A673 (cell line): Measurements from ENCODE around the gene PHACTR3. TPM values are rescaled to one million over a fixed set of nuclear protein-coding genes. Genes with fewer than 3 reads are reported as not detected.

ENCODE experiments used
- BruUV-seq: library from RNA; stranded (reverse); fragments of 400-500 nt; replicated peaks from 2 replicates; lab custom pipeline; 2021; lab: Mats Ljungman, UMichigan
- CTCF ChIA-PET: fragments of 300-600 bp; sonication (Branson Sonifier 250); formaldehyde crosslinking; loops from one replicate; lab custom pipeline; 2022; ENCODE audit warnings: antibody characterized with exemption; lab: Charles Lee
- POLR2A ChIA-PET: fragments of 300-600 bp; sonication (Branson Sonifier 250); formaldehyde crosslinking; loops from one replicate; lab custom pipeline; 2022; ENCODE audit warnings: antibody characterized with exemption; ENCODE audit not compliant: low non-redundant PET; lab: Charles Lee
- DNase-seq: peaks from one replicate; pipeline ENCODE4 v3.0.0-alpha.2; 2015; ENCODE audit warnings: low spot score
- H3K27ac ChIP-seq: fragments of 200-600 bp; sonication (generic); 2 replicates; pipeline ENCODE4 v1.5.1; 2016; ENCODE audit warnings: mixed run types, low read depth, mild to moderate bottlenecking, mixed read lengths, antibody characterized with exemption, low read length; ENCODE audit not compliant: poor library complexity, severe bottlenecking
- H3K27me3 ChIP-seq: fragments of 200-600 bp; sonication (generic); replicated peaks from 2 replicates; pipeline ENCODE4 v1.6.1; 2017; ENCODE audit warnings: mixed run types, low read depth, mild to moderate bottlenecking, mixed read lengths, antibody characterized with exemption, low read length; ENCODE audit not compliant: insufficient read depth, poor library complexity
- H3K36me3 ChIP-seq: fragments of 200-600 bp; sonication (generic); 2 replicates; pipeline ENCODE4 v1.6.1; 2016; ENCODE audit warnings: mixed run types, mild to moderate bottlenecking, mixed read lengths, antibody characterized with exemption, low read length; ENCODE audit not compliant: insufficient read depth, poor library complexity, severe bottlenecking
- H3K4me1 ChIP-seq: fragments of 200-600 bp; sonication (generic); 2 replicates; pipeline ENCODE4 v1.6.1; 2017; ENCODE audit warnings: mixed run types, mild to moderate bottlenecking, mixed read lengths, antibody characterized with exemption, low read length; ENCODE audit not compliant: insufficient read depth, poor library complexity, severe bottlenecking
- H3K4me3 ChIP-seq: fragments of 200-600 bp; sonication (generic); 2 replicates; pipeline ENCODE4 v1.5.1; 2016; ENCODE audit warnings: low read depth, mixed run types, mild to moderate bottlenecking, mixed read lengths, low read length; ENCODE audit not compliant: poor library complexity, severe bottlenecking
- H3K9me3 ChIP-seq: fragments of 200-600 bp; sonication (generic); 2 replicates; pipeline ENCODE4 v1.6.1; 2016; ENCODE audit warnings: mixed run types, low read depth, mild to moderate bottlenecking, mixed read lengths, antibody characterized with exemption, low read length; ENCODE audit not compliant: poor library complexity, severe bottlenecking
- CTCF ChIP-seq: fragments of 300-800, 200-600 bp; sonication (generic); conservative IDR thresholded peaks from 2 replicates; pipeline ENCODE4 v1.5.1; 2017; ENCODE audit warnings: low read depth, mild to moderate bottlenecking, antibody characterized with exemption, low read length, moderate library complexity, mixed read lengths
- EZH2 ChIP-seq: fragments of 200-600 bp; sonication (generic); IDR thresholded peaks from 2 replicates; pipeline ENCODE4 v1.6.1; 2017; ENCODE audit warnings: borderline replicate concordance, low read depth, mild to moderate bottlenecking, mixed read lengths, antibody characterized with exemption, low read length; ENCODE audit not compliant: poor library complexity, severe bottlenecking
- intact Hi-C: fragments of 100-400 bp; cut with micrococcal nuclease; formaldehyde crosslinking; loops from one replicate; pipeline ENCODE4 v1.10.0; 2022; ENCODE audit not compliant: unreplicated experiment
- total RNA-seq: library from RNA; stranded (reverse); gene quantifications from 2 replicates; pipeline ENCODE4 v1.2.3, GENCODE V29; 2021

PHACTR3 gene
- total RNA-seq, 1 experiment from 2014 or later = 0.17 TPM

DNA sequence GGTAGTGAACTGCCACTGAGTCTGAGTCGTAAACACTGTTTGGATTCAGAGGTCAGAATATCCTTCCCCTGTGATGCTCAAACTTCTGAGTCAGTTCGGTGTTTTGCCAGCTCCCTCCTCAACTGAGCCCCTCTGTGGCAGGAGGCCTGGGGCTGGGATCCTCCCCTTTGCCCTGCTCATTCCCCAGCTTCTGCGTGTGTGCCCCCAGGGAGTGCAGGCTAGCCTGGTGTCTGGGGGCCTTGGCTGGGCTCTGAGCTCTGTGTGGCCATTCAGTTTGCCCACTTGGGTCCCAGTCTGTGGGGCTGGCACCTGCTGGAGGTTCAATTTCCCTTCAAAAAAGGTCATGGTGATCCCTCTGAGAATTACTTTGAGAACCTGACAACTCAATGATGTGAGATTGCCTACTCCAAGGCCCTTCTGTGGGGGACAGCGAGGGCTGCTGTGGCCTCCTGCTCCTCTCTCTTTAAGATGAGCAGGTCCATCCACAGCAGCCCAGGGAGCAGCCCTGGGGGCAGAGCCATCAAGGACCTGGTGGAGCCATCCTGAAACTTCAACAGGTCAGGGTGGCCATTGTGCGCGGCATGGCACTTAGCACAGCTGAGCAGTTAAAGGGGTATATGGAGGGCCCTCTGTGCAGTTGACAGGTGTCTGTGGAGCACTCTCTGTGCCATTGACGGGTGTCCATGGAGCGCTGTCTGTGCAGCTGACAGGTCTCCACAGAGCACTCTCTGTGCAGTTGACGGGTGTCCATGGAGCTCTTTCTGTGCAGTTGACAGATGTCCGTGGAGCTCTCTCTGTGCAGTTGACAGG, 181.9 kb downstream of the PHACTR3 start:
- no peak for DNase-seq
- no peaks in the 10 kb centered on the region for H3K9me3 ChIP-seq
- peaks cover 5% of the 10 kb centered on the region for H3K27me3 ChIP-seq
- H3K4me1 ChIP-seq = no peaks in the 10 kb centered on the region
- CTCF ChIA-PET = no interaction called here
- no peak overlapping the region for H3K27ac ChIP-seq
- no peak for TF ChIP-seq EZH2
- TF ChIP-seq CTCF = no peak
- POLR2A ChIA-PET = no interaction called here
- intact Hi-C loops = no loop called here
- no TSS peak for BruUV-seq
- no peaks in the 10 kb centered on the region for H3K36me3 ChIP-seq
- H3K4me3 ChIP-seq = no peak overlapping the region

DNA sequence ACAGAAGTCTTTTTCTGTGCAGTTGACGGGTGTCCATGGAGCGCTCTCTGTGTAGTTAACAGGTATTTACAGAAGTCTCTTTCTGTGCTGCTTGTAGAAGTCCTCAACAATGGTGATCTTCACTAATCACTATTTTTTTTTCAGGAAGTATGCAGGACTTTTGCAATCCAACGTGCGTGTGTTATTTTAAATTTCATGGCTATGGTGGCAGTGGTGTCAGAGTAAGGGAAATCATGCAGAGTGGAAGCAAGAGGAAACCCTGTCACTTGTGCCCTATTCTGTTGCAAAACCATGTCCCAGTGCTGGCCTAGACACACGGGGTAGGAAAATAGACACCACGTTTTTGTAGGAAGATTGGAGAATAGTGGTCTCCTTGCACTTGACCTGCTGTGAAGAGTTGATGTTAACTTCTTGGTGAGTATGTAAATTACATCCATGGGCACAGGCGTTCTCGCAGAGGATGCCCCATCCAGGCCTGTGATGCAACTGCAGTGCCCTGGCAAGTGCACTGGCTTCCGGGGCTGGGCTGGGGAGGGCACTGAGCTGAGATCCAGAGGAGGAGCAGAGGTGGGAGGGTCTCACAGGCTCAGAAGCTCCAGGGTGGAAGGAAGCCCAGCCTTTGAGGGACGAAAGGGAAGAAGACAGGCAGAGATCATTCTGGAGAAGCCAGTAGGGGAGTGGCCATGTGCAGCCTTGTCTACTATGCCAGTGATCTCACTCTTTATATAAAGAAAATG, 182.6 kb downstream of the PHACTR3 start:
- POLR2A ChIA-PET = no interaction called here
- H3K4me3 ChIP-seq = no peak overlapping the region
- no peaks in the 10 kb centered on the region for H3K36me3 ChIP-seq
- CTCF ChIA-PET = no interaction called here
- H3K9me3 ChIP-seq = no peaks in the 10 kb centered on the region
- TF ChIP-seq EZH2 = no peak
- BruUV-seq = no TSS peak
- intact Hi-C loops = no loop called here
- H3K27me3 ChIP-seq = peaks cover 5% of the 10 kb centered on the region
- no peak overlapping the region for H3K27ac ChIP-seq
- DNase-seq = no peak
- no peaks in the 10 kb centered on the region for H3K4me1 ChIP-seq

DNA sequence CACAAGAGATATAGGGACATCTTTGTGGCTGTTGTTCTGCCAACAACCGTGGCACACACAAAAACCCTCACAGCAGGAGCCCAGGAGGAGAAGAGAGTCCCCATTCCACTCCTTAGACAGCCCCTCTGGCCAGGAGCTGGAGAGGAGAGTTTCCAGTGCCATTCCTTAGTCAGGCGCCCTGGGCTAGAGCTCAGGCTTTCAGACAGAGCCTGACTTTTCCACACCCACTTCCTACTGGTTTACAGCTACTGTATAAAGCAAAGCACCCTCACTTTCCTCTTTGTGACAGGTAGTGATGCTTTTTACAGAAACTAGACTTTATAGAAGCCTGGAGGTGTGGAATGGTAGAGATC, 183.2 kb downstream of the PHACTR3 start:
- no peaks in the 10 kb centered on the region for H3K9me3 ChIP-seq
- intact Hi-C loops = no loop called here
- ChIA-PET CTCF (no interaction called here), POLR2A (no interaction called here)
- no peaks in the 10 kb centered on the region for H3K4me1 ChIP-seq
- H3K27me3 ChIP-seq = peaks cover 5% of the 10 kb centered on the region
- H3K27ac ChIP-seq = no peak overlapping the region
- H3K4me3 ChIP-seq = no peak overlapping the region
- no peaks in the 10 kb centered on the region for H3K36me3 ChIP-seq
- TF ChIP-seq EZH2 = no peak
- TF ChIP-seq CTCF = no peak
- DNase-seq = no peak
- BruUV-seq = no TSS peak
